Islet precursor cell (in vitro differentiated cells): Measurements from ENCODE around the gene EMC7.
"Not testable (repeated sequence)": the region's sequence is repeated elsewhere in the genome, so short reads cannot be mapped to it uniquely, and the experiment has no call there.

Source experiments
- DNase-seq: peaks from one replicate; pipeline ENCODE4 v3.0.0-alpha.2; 2018

The EMC7 gene

GRCh38 chr15:34101366-34102174 lies at the start of gene EMC7, which contains the start of gene PGBD4:
EMC7 (minus strand) TSS chr15:34101862; CDS start chr15:34101839, 23 bp downstream.
PGBD4 (plus strand) TSS chr15:34102083; CDS start chr15:34102532, 449 bp downstream.
- peak; percentile 99 for DNase-seq

GRCh38 chr15:34147371-34148140 lies 45.9 kb upstream of the EMC7 start:
- DNase-seq: no peak

- no peak for DNase-seq
These were observed 31.8 kb upstream of the EMC7 start for GRCh38 chr15:34133511-34133910.

- no peak for DNase-seq
These were observed 31.2 kb upstream of the EMC7 start for GRCh38 chr15:34132881-34133280.

- DNase-seq: no peak
These were observed 27.2 kb upstream of the EMC7 start for GRCh38 chr15:34128898-34129297.

GRCh38 chr15:34126522-34126921 lies 24.9 kb upstream of the EMC7 start:
- DNase-seq: no peak

GRCh38 chr15:34125945-34126344 lies 24.3 kb upstream of the EMC7 start:
- no peak for DNase-seq

- DNase-seq: no peak
These were observed 23.0 kb upstream of the EMC7 start for GRCh38 chr15:34124651-34125050.

- peak; percentile 81 for DNase-seq
These were observed 21.1 kb upstream of the EMC7 start for GRCh38 chr15:34122771-34123183.

GRCh38 chr15:34121786-34122185 lies 20.1 kb upstream of the EMC7 start:
- DNase-seq: peak; percentile 77

- not testable (repeated sequence) for DNase-seq
These were observed 18.8 kb upstream of the EMC7 start for GRCh38 chr15:34120420-34120819.

- no peak for DNase-seq
These were observed 17.6 kb upstream of the EMC7 start for GRCh38 chr15:34119291-34119690.

- DNase-seq: no peak
These were observed 15.0 kb upstream of the EMC7 start for GRCh38 chr15:34116620-34117019.

GRCh38 chr15:34114739-34115138 lies 13.1 kb upstream of the EMC7 start:
- no peak for DNase-seq

GRCh38 chr15:34114215-34114614 lies 12.6 kb upstream of the EMC7 start:
- no peak for DNase-seq

GRCh38 chr15:34111488-34111887 lies 9.8 kb upstream of the EMC7 start:
- DNase-seq: no peak

- no peak for DNase-seq
These were observed 8.4 kb upstream of the EMC7 start for GRCh38 chr15:34109797-34110663.

- no peak for DNase-seq
These were observed 5.7 kb upstream of the EMC7 start for GRCh38 chr15:34107315-34107714.

GRCh38 chr15:34106423-34106822 lies 4.8 kb upstream of the EMC7 start:
- no peak for DNase-seq

- no peak for DNase-seq
These were observed 688 bp upstream of the EMC7 start for GRCh38 chr15:34102175-34102925.

GRCh38 chr15:34099914-34100313 lies 1.7 kb downstream of the EMC7 start:
- no peak for DNase-seq

GRCh38 chr15:34085746-34086145 lies 15.9 kb downstream of the EMC7 start:
- no peak for DNase-seq
